ENCODE results near the gene COPG2. TPM values are rescaled to one million over a fixed set of nuclear protein-coding genes. Genes with fewer than 3 reads are reported as not detected.
"Not testable (repeated sequence)": the region's sequence is repeated elsewhere in the genome, so short reads cannot be mapped to it uniquely, and the experiment has no call there.

Gene COPG2
- total RNA-seq, 1 donor from 2014 or later: 36.8 TPM

- no peak overlapping the region for H3K27ac Mint-ChIP-seq (ENCODE audit: unreplicated experiment)
- H3K4me1 Mint-ChIP-seq (ENCODE audit: low read depth, unreplicated experiment): peaks cover 6% of the 10 kb centered on the region
- peaks cover 8% of the 10 kb centered on the region for H3K36me3 Mint-ChIP-seq (ENCODE audit: unreplicated experiment)
- DNase-seq: no peak
- peaks cover 4% of the 10 kb centered on the region for H3K9me3 Mint-ChIP-seq (ENCODE audit: unreplicated experiment)
- TF ChIP-seq CTCF (IDR thresholded peaks at IDR 0.05; ENCODE audit: partially characterized antibody, unreplicated experiment): no peak
- H3K27me3 Mint-ChIP-seq (ENCODE audit: unreplicated experiment): peaks cover 7% of the 10 kb centered on the region
- H3K4me3 Mint-ChIP-seq (ENCODE audit: unreplicated experiment): no peak overlapping the region
Observed at GRCh38 chr7:130529417-130529816, 139.1 kb downstream of the COPG2 start.

- H3K27ac Mint-ChIP-seq (ENCODE audit: unreplicated experiment); H3K9me3 Mint-ChIP-seq (ENCODE audit: unreplicated experiment); H3K27me3 Mint-ChIP-seq (ENCODE audit: unreplicated experiment); H3K36me3 Mint-ChIP-seq (ENCODE audit: unreplicated experiment); H3K4me1 Mint-ChIP-seq (ENCODE audit: low read depth, unreplicated experiment); DNase-seq; H3K4me3 Mint-ChIP-seq (ENCODE audit: unreplicated experiment): not testable (repeated sequence)
Observed at GRCh38 chr7:130527752-130528355, 140.7 kb downstream of the COPG2 start.

GRCh38 chr7:130524628-130525027 lies 143.9 kb downstream of the COPG2 start:
- no peak overlapping the region for H3K27ac Mint-ChIP-seq (ENCODE audit: unreplicated experiment)
- H3K36me3 Mint-ChIP-seq (ENCODE audit: unreplicated experiment): peaks cover 8% of the 10 kb centered on the region
- peaks cover 4% of the 10 kb centered on the region for H3K9me3 Mint-ChIP-seq (ENCODE audit: unreplicated experiment)
- DNase-seq: no peak
- H3K4me3 Mint-ChIP-seq (ENCODE audit: unreplicated experiment): no peak overlapping the region
- peaks cover 7% of the 10 kb centered on the region for H3K27me3 Mint-ChIP-seq (ENCODE audit: unreplicated experiment)
- H3K4me1 Mint-ChIP-seq (ENCODE audit: low read depth, unreplicated experiment): no peaks in the 10 kb centered on the region
- no peak for TF ChIP-seq CTCF (IDR thresholded peaks at IDR 0.05; ENCODE audit: partially characterized antibody, unreplicated experiment)

- not testable (repeated sequence) for H3K9me3 Mint-ChIP-seq (ENCODE audit: unreplicated experiment); H3K36me3 Mint-ChIP-seq (ENCODE audit: unreplicated experiment); H3K27me3 Mint-ChIP-seq (ENCODE audit: unreplicated experiment); DNase-seq; H3K4me1 Mint-ChIP-seq (ENCODE audit: low read depth, unreplicated experiment); H3K4me3 Mint-ChIP-seq (ENCODE audit: unreplicated experiment); H3K27ac Mint-ChIP-seq (ENCODE audit: unreplicated experiment)
Observed at GRCh38 chr7:130523519-130524125, 144.9 kb downstream of the COPG2 start.

GRCh38 chr7:130521258-130521951 lies 147.1 kb downstream of the COPG2 start:
- H3K4me1 Mint-ChIP-seq (ENCODE audit: low read depth, unreplicated experiment): no peaks in the 10 kb centered on the region
- TF ChIP-seq CTCF (IDR thresholded peaks at IDR 0.05; ENCODE audit: partially characterized antibody, unreplicated experiment): no peak
- H3K27ac Mint-ChIP-seq (ENCODE audit: unreplicated experiment): no peak overlapping the region
- no peaks in the 10 kb centered on the region for H3K9me3 Mint-ChIP-seq (ENCODE audit: unreplicated experiment)
- no peak for DNase-seq
- no peaks in the 10 kb centered on the region for H3K27me3 Mint-ChIP-seq (ENCODE audit: unreplicated experiment)
- H3K36me3 Mint-ChIP-seq (ENCODE audit: unreplicated experiment): no peaks in the 10 kb centered on the region
- no peak overlapping the region for H3K4me3 Mint-ChIP-seq (ENCODE audit: unreplicated experiment)
